ENCODE data around the gene FTO.

The FTO gene

GRCh38 chr16:53711390-53711789, 7.4 kb downstream of the FTO start:
- DNase-seq (ENCODE audit: low read depth) = no peak

- no peak for DNase-seq (ENCODE audit: low read depth)
These were observed 8.1 kb downstream of the FTO start for GRCh38 chr16:53712065-53712464.

GRCh38 chr16:53713403-53714204, 9.6 kb downstream of the FTO start:
- no peak for DNase-seq (ENCODE audit: low read depth)

- peak; percentile 44 for DNase-seq (ENCODE audit: low read depth)
These were observed 10.5 kb downstream of the FTO start for GRCh38 chr16:53714205-53715022.

GRCh38 chr16:53715023-53715384, 11.0 kb downstream of the FTO start:
- no peak for DNase-seq (ENCODE audit: low read depth)

- no peak for DNase-seq (ENCODE audit: low read depth)
These were observed 13.6 kb downstream of the FTO start for GRCh38 chr16:53717577-53717976.

GRCh38 chr16:53721017-53721416, 17.1 kb downstream of the FTO start:
- no peak for DNase-seq (ENCODE audit: low read depth)

GRCh38 chr16:53726625-53727024, 22.7 kb downstream of the FTO start:
- DNase-seq (ENCODE audit: low read depth) = no peak

GRCh38 chr16:53730693-53731092, 26.7 kb downstream of the FTO start:
- no peak for DNase-seq (ENCODE audit: low read depth)

GRCh38 chr16:53732296-53732929, 28.5 kb downstream of the FTO start:
- DNase-seq (ENCODE audit: low read depth) = no peak

GRCh38 chr16:53734908-53735307, 31.0 kb downstream of the FTO start:
- DNase-seq (ENCODE audit: low read depth) = no peak

- no peak for DNase-seq (ENCODE audit: low read depth)
These were observed 32.3 kb downstream of the FTO start for GRCh38 chr16:53736297-53736696.

- no peak for DNase-seq (ENCODE audit: low read depth)
These were observed 33.6 kb downstream of the FTO start for GRCh38 chr16:53737552-53737951.

GRCh38 chr16:53740476-53740875, 36.5 kb downstream of the FTO start:
- DNase-seq (ENCODE audit: low read depth) = no peak

GRCh38 chr16:53740933-53741531, 37.1 kb downstream of the FTO start:
- DNase-seq (ENCODE audit: low read depth) = no peak

- DNase-seq (ENCODE audit: low read depth) = no peak
These were observed 37.6 kb downstream of the FTO start for GRCh38 chr16:53741546-53741945.

GRCh38 chr16:53743149-53743566, 39.2 kb downstream of the FTO start:
- no peak for DNase-seq (ENCODE audit: low read depth)

GRCh38 chr16:53744449-53744848, 40.5 kb downstream of the FTO start:
- no peak for DNase-seq (ENCODE audit: low read depth)

GRCh38 chr16:53745086-53745485, 41.1 kb downstream of the FTO start:
- DNase-seq (ENCODE audit: low read depth) = peak; percentile 70

- DNase-seq (ENCODE audit: low read depth) = no peak
These were observed 41.9 kb downstream of the FTO start for GRCh38 chr16:53745753-53746266.

- DNase-seq (ENCODE audit: low read depth) = no peak
These were observed 48.6 kb downstream of the FTO start for GRCh38 chr16:53752560-53752959.

GRCh38 chr16:53753431-53753830, 49.5 kb downstream of the FTO start:
- no peak for DNase-seq (ENCODE audit: low read depth)
